NT2/D1 (cell line): ENCODE results near the gene NFE2L1.

Experiments used
- SUZ12 ChIP-seq: IDR thresholded peaks from 2 replicates; pipeline ENCODE4 v1.6.1; 2011; ENCODE audit not compliant: insufficient read length, insufficient read depth; ENCODE audit errors: extremely low read depth
- ZNF274 ChIP-seq: IDR thresholded peaks from 2 replicates; pipeline ENCODE4 v1.6.1; 2011; ENCODE audit warnings: mild to moderate bottlenecking, low read depth, low read length

DNA sequence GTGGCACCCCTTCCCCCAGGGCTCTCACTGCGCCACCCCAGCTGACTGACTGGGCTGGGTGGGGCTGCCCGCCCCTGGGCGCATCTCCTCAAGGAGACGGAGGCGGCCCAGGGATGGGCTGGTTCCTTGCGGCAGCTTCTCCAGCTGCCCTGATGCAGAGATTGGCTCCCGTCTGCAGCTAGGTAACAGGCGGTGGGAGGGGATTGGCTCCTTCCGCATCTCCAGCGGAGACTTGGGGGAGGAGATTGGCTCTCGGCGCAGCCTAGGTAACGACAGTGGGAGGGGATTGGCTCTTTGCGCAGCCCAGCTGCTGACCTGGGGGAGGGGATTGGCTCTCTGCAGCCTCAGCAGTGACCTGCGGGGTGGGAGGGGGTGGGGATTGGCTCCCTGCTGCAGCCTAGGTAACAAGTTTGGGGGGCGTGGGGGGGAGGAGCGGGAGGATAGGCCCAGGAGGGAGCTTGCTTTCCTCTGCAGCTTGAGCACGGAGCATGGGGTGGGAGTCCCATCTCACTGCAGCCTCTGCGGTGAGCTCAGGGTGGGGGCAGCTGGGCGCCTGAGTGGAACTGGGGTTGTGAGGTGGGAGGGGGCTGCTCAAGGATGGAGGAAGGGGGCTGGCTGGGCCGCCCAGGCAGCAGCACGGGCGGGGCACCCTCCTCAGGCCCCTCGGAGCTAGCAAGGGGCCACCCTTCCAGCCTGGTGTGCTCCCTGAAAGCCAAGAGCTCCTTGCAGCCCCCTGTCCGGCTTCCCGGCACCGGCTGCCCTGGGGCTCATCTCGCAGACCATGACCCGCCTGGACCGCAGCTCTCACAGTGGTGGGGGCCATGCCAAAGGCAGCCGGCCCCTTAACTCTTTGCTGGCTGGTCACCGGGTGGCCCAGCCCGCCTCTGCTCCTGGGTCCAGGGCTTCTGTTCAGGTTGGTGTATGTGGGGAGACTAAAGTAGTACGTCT is 6.4 kb downstream of the NFE2L1 start:
- no peak for TF ChIP-seq SUZ12
- TF ChIP-seq ZNF274: no peak
